GM12874 (cell line): Measurements from ENCODE around the gene CCBE1.

Experiments used
- CTCF ChIP-seq: IDR thresholded peaks from 2 replicates; pipeline ENCODE4 v1.5.1; 2011; ENCODE audit warnings: low read depth, mild to moderate bottlenecking, control low read depth, low read length, moderate library complexity; ENCODE audit not compliant: insufficient read depth

The CCBE1 gene

GRCh38 chr18:59665057-59666006 lies 31.9 kb downstream of the CCBE1 start:
- no peak for TF ChIP-seq CTCF

GRCh38 chr18:59664329-59664728 lies 32.9 kb downstream of the CCBE1 start:
- no peak for TF ChIP-seq CTCF

GRCh38 chr18:59663096-59663495 lies 34.1 kb downstream of the CCBE1 start:
- no peak for TF ChIP-seq CTCF

GRCh38 chr18:59661891-59662701 lies 35.1 kb downstream of the CCBE1 start:
- TF ChIP-seq CTCF = no peak

GRCh38 chr18:59660786-59661743 lies 36.2 kb downstream of the CCBE1 start:
- TF ChIP-seq CTCF = no peak

- no peak for TF ChIP-seq CTCF
These were observed 36.9 kb downstream of the CCBE1 start for GRCh38 chr18:59660366-59660765.
